ENCODE results near the gene ZDHHC14.
"Not testable (repeated sequence)": the region's sequence is repeated elsewhere in the genome, so short reads cannot be mapped to it uniquely, and the experiment has no call there.

Gene ZDHHC14

GRCh38 chr6:157556144-157556645, 175.2 kb downstream of the ZDHHC14 start:
- no peaks in the 10 kb centered on the region for H3K4me1 ChIP-seq (ENCODE audit: control insufficient read depth, insufficient read depth, low read length, unreplicated experiment)
- H3K4me3 ChIP-seq (ENCODE audit: low read depth, low read length): no peak overlapping the region
- H3K27ac ChIP-seq (ENCODE audit: low read depth, low read length): no peak overlapping the region
- H2AFZ ChIP-seq (ENCODE audit: low read length, unreplicated experiment): no peak overlapping the region
- no peaks in the 10 kb centered on the region for H3K79me2 ChIP-seq (ENCODE audit: control insufficient read depth, insufficient read depth, low read length, unreplicated experiment)
- H3K36me3 ChIP-seq (ENCODE audit: insufficient read depth, low read length): no peaks in the 10 kb centered on the region
- no peaks in the 10 kb centered on the region for H3K27me3 ChIP-seq (ENCODE audit: insufficient read depth, low read length)

- no peaks in the 10 kb centered on the region for H3K79me2 ChIP-seq (ENCODE audit: control insufficient read depth, insufficient read depth, low read length, unreplicated experiment)
- no peaks in the 10 kb centered on the region for H3K27me3 ChIP-seq (ENCODE audit: insufficient read depth, low read length)
- no peak overlapping the region for H3K27ac ChIP-seq (ENCODE audit: low read depth, low read length)
- H3K4me1 ChIP-seq (ENCODE audit: control insufficient read depth, insufficient read depth, low read length, unreplicated experiment): no peaks in the 10 kb centered on the region
- H3K4me3 ChIP-seq (ENCODE audit: low read depth, low read length): no peak overlapping the region
- no peaks in the 10 kb centered on the region for H3K36me3 ChIP-seq (ENCODE audit: insufficient read depth, low read length)
- H2AFZ ChIP-seq (ENCODE audit: low read length, unreplicated experiment): no peak overlapping the region
Measured at GRCh38 chr6:157556671-157557430, 175.9 kb downstream of the ZDHHC14 start.

- H3K27me3 ChIP-seq (ENCODE audit: insufficient read depth, low read length): no peaks in the 10 kb centered on the region
- no peak overlapping the region for H3K4me3 ChIP-seq (ENCODE audit: low read depth, low read length)
- no peak overlapping the region for H2AFZ ChIP-seq (ENCODE audit: low read length, unreplicated experiment)
- no peaks in the 10 kb centered on the region for H3K4me1 ChIP-seq (ENCODE audit: control insufficient read depth, insufficient read depth, low read length, unreplicated experiment)
- no peaks in the 10 kb centered on the region for H3K36me3 ChIP-seq (ENCODE audit: insufficient read depth, low read length)
- no peaks in the 10 kb centered on the region for H3K79me2 ChIP-seq (ENCODE audit: control insufficient read depth, insufficient read depth, low read length, unreplicated experiment)
- no peak overlapping the region for H3K27ac ChIP-seq (ENCODE audit: low read depth, low read length)
Measured at GRCh38 chr6:157557559-157557958, 176.6 kb downstream of the ZDHHC14 start.

- H3K4me1 ChIP-seq (ENCODE audit: control insufficient read depth, insufficient read depth, low read length, unreplicated experiment): no peaks in the 10 kb centered on the region
- H3K36me3 ChIP-seq (ENCODE audit: insufficient read depth, low read length): no peaks in the 10 kb centered on the region
- no peaks in the 10 kb centered on the region for H3K79me2 ChIP-seq (ENCODE audit: control insufficient read depth, insufficient read depth, low read length, unreplicated experiment)
- H3K27me3 ChIP-seq (ENCODE audit: insufficient read depth, low read length): no peaks in the 10 kb centered on the region
- no peak overlapping the region for H3K4me3 ChIP-seq (ENCODE audit: low read depth, low read length)
- no peak overlapping the region for H2AFZ ChIP-seq (ENCODE audit: low read length, unreplicated experiment)
- H3K27ac ChIP-seq (ENCODE audit: low read depth, low read length): no peak overlapping the region
Measured at GRCh38 chr6:157558049-157558448, 177.1 kb downstream of the ZDHHC14 start.

- Histone ChIP-seq H3K4me3 (ENCODE audit: low read depth, low read length) (no peak overlapping the region), H2AFZ (ENCODE audit: low read length, unreplicated experiment) (no peak overlapping the region), H3K79me2 (ENCODE audit: control insufficient read depth, insufficient read depth, low read length, unreplicated experiment) (no peaks in the 10 kb centered on the region), H3K36me3 (ENCODE audit: insufficient read depth, low read length) (no peaks in the 10 kb centered on the region), H3K4me1 (ENCODE audit: control insufficient read depth, insufficient read depth, low read length, unreplicated experiment) (no peaks in the 10 kb centered on the region), H3K27me3 (ENCODE audit: insufficient read depth, low read length) (no peaks in the 10 kb centered on the region), H3K27ac (ENCODE audit: low read depth, low read length) (no peak overlapping the region)
Measured at GRCh38 chr6:157558487-157559200, 177.7 kb downstream of the ZDHHC14 start.

GRCh38 chr6:157559201-157559756, 178.3 kb downstream of the ZDHHC14 start:
- Histone ChIP-seq H3K4me3 (ENCODE audit: low read depth, low read length) (no peak overlapping the region), H3K36me3 (ENCODE audit: insufficient read depth, low read length) (no peaks in the 10 kb centered on the region), H2AFZ (ENCODE audit: low read length, unreplicated experiment) (no peak overlapping the region), H3K27me3 (ENCODE audit: insufficient read depth, low read length) (no peaks in the 10 kb centered on the region), H3K27ac (ENCODE audit: low read depth, low read length) (no peak overlapping the region), H3K79me2 (ENCODE audit: control insufficient read depth, insufficient read depth, low read length, unreplicated experiment) (no peaks in the 10 kb centered on the region), H3K4me1 (ENCODE audit: control insufficient read depth, insufficient read depth, low read length, unreplicated experiment) (no peaks in the 10 kb centered on the region)

- H3K27ac ChIP-seq (ENCODE audit: low read depth, low read length); H3K36me3 ChIP-seq (ENCODE audit: insufficient read depth, low read length); H3K4me3 ChIP-seq (ENCODE audit: low read depth, low read length); H3K79me2 ChIP-seq (ENCODE audit: control insufficient read depth, insufficient read depth, low read length, unreplicated experiment); H2AFZ ChIP-seq (ENCODE audit: low read length, unreplicated experiment); H3K27me3 ChIP-seq (ENCODE audit: insufficient read depth, low read length); H3K4me1 ChIP-seq (ENCODE audit: control insufficient read depth, insufficient read depth, low read length, unreplicated experiment): not testable (repeated sequence)
Measured at GRCh38 chr6:157560063-157560462, 179.1 kb downstream of the ZDHHC14 start.

GRCh38 chr6:157560691-157561413, 179.9 kb downstream of the ZDHHC14 start:
- H3K79me2 ChIP-seq (ENCODE audit: control insufficient read depth, insufficient read depth, low read length, unreplicated experiment): no peaks in the 10 kb centered on the region
- no peak overlapping the region for H3K4me3 ChIP-seq (ENCODE audit: low read depth, low read length)
- H3K27me3 ChIP-seq (ENCODE audit: insufficient read depth, low read length): no peaks in the 10 kb centered on the region
- H2AFZ ChIP-seq (ENCODE audit: low read length, unreplicated experiment): no peak overlapping the region
- H3K36me3 ChIP-seq (ENCODE audit: insufficient read depth, low read length): no peaks in the 10 kb centered on the region
- H3K4me1 ChIP-seq (ENCODE audit: control insufficient read depth, insufficient read depth, low read length, unreplicated experiment): no peaks in the 10 kb centered on the region
- no peak overlapping the region for H3K27ac ChIP-seq (ENCODE audit: low read depth, low read length)

GRCh38 chr6:157561414-157561790, 180.4 kb downstream of the ZDHHC14 start:
- Histone ChIP-seq H3K79me2 (ENCODE audit: control insufficient read depth, insufficient read depth, low read length, unreplicated experiment) (no peaks in the 10 kb centered on the region), H2AFZ (ENCODE audit: low read length, unreplicated experiment) (no peak overlapping the region), H3K27me3 (ENCODE audit: insufficient read depth, low read length) (no peaks in the 10 kb centered on the region), H3K27ac (ENCODE audit: low read depth, low read length) (no peak overlapping the region), H3K4me3 (ENCODE audit: low read depth, low read length) (no peak overlapping the region), H3K36me3 (ENCODE audit: insufficient read depth, low read length) (no peaks in the 10 kb centered on the region), H3K4me1 (ENCODE audit: control insufficient read depth, insufficient read depth, low read length, unreplicated experiment) (no peaks in the 10 kb centered on the region)

GRCh38 chr6:157561929-157562810, 181.2 kb downstream of the ZDHHC14 start:
- Histone ChIP-seq H3K27me3 (ENCODE audit: insufficient read depth, low read length) (no peaks in the 10 kb centered on the region), H3K27ac (ENCODE audit: low read depth, low read length) (no peak overlapping the region), H3K36me3 (ENCODE audit: insufficient read depth, low read length) (no peaks in the 10 kb centered on the region), H3K79me2 (ENCODE audit: control insufficient read depth, insufficient read depth, low read length, unreplicated experiment) (no peaks in the 10 kb centered on the region), H3K4me1 (ENCODE audit: control insufficient read depth, insufficient read depth, low read length, unreplicated experiment) (no peaks in the 10 kb centered on the region), H2AFZ (ENCODE audit: low read length, unreplicated experiment) (no peak overlapping the region), H3K4me3 (ENCODE audit: low read depth, low read length) (no peak overlapping the region)

All from ACC112 (cell line).